ENCODE measurements around the gene DACT3.
"Not testable (repeated sequence)": the region's sequence is repeated elsewhere in the genome, so short reads cannot be mapped to it uniquely, and the experiment has no call there.

Gene DACT3

DNA sequence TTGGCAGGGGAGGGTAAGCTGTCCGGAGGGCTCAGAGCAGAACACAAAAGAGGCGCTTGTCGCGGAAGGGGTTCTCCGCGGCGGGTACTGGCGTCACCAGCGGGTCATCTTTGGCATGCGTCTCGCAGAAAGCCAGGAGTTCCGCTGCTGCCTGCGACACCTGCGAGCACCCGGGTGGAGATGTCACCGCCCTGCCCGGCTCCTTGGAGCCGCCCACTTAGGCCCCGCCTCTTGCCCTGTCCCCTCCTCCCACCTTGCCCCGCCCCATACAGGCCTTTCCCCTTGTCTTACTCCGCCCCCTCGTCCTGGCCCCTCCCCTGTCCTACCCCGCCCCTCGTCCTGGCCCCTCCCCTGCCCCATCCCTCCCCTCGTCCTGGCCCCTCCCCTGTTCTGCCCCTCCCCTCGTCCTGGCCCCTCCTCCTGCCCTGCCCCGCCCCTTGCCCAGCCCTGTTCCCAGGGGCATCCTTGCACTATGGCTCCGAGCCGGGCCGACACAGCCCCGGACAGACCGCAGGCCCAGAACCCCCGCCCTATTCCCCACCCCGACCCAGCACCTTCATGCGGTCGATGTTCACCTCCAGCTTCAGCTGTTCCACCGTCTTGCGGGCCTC is 26.8 kb downstream of the DACT3 start:
- DNase-seq (ENCODE audit: low read depth, low spot score): peak; percentile 85

DNA sequence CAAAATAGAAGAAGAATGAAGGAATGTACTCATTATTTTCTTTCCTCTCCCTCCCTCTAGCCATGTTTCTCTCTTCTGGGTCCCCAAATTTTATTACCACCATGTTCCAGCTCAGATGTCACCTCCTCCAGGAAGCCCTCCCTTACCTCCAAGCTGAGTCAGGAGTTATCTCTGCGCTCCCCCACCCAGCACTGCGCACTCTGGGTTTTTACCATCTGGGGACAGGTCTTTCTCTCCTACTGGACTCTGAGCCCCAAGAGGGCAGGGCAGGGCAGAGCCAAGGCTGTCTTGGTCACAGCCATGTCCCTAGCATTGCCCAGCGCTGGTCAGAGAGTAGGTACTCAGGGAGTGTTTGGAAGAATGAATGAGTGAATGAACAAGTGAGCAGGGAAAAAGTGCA is 27.9 kb downstream of the DACT3 start:
- DNase-seq (ENCODE audit: low read depth, low spot score): no peak

DNA sequence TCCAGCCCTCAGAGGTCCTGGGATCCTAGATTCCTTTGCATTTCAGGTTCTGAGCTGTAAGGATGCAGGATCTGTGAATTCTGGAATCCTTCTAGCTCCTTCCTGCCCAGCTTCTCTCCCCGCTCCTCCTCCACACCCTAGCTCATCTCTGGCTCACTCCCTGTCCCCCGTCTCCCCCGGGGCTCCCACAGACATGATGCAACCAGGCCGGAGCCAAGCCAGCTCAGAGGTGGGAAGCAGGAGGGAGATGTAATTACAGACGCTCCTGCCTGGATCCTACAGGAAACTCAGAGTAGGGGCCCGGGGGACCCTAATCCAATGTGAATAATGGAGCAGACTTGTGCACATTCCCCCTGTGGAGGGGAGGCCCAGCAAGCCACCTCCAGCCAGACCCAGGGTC is 29.5 kb downstream of the DACT3 start:
- DNase-seq (ENCODE audit: low read depth, low spot score): no peak

DNA sequence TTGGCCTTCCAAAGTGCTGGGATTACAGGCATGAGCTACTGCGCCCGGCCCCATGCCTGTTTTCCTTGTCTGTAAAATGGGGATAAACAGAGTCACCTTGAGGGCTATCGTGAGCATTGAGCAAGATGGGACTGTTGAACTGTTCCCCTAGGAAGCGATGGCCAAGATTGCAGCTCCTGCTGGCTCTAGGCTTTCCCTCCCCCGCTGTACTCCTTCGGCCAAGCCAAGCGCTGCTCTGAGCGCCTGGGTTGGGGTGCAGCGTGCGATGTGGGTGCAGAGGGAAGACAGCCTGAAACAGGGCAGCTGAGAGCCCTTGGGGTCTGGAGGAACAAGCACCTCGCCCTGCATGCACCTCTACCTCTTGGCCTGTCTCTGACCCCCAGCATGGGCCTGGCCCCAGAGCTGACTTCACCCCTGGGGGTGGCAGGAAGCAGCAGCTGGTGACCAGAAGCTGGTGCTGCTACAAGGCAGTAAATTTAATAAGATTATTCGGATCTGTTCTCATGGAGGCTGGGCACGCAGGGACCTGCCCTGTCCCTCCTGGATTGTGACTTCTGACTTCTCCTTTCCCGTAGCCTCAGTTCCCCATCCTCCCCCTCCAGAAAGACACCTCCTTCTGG is 30.3 kb downstream of the DACT3 start:
- DNase-seq (ENCODE audit: low read depth, low spot score): no peak

DNA sequence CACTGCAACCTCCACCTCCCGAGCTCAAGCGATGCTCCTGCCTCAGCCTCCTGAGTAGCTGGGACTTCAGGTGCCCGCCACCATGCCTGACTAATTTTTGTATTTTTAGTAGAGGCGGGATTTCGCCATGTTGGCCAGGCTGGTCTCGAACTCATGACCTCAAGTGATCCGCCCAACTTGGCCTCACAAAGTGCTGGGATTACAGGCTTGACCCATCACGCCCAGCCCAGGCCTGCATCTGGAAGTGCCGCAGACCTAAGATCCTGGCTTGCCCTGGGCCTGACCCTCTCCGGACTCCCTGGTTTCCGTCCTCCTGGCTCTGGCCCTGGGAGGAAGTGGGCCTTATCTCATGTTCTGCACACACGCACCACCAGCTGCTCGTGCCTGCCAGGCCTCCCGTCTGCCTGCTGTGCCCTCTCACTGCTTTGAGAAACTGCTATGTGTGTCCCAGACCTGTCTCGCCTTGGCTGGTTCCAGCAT is 31.4 kb downstream of the DACT3 start:
- peak; percentile 74 for DNase-seq (ENCODE audit: low read depth, low spot score)

DNA sequence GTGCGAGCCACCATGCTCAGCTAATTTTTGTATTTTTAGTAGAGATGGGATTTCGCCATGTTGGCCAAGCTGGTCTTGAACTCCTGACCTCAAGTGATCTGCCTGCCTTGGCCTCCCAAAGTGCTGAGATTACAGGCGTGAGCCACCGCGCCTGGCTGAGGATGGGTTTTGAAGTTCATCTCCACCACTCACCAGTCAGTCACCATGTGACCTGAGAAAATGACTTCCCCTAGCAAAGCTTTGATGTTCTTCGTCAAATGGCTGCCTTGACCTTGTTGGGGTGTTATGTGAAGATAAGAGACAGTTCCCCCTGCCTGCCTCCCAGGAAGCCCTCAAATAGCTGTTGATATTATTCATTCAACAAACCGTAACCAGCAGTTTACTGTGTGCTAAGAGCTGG is 32.0 kb downstream of the DACT3 start:
- DNase-seq (ENCODE audit: low read depth, low spot score): not testable (repeated sequence)

DNA sequence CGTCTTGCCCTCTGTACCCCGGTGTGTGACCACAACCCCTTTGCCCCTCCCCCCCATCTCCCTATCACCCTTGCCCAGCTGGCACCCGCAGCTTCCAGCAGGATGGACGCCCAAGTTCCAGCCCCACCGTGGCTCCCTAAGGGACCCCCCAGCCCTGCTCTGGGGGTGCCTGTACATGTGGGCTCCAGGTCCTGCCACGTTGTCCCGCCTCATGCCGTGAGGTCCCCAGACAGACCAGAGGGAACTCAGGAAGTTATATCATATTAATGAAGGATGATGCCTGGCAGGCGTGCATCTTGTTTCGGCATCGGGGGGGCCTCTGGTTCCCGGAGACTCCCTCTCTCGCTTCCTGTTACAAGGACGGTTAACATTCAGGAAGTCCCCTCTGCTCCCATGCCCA is 34.5 kb downstream of the DACT3 start:
- no peak for DNase-seq (ENCODE audit: low read depth, low spot score)

DNA sequence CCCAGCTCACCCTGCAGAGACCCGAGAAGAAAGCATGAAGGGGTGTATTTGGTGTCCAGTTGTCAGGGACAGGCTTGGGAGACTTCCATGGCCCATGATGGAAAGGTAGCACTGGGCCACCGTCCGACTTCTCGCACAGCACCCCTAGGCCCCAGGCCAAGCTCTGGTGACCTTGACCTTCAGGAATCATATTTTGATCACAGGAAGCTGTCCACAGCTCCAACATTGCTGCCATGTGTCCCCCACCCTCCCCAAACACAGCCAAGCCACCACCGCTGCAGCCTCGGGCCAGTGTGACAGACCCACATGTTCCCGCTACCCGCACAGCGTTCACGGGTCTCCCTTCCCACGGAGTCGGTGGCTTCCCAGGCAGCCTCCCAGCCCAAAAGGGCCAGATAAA is 35.3 kb downstream of the DACT3 start:
- no peak for DNase-seq (ENCODE audit: low read depth, low spot score)

DNA sequence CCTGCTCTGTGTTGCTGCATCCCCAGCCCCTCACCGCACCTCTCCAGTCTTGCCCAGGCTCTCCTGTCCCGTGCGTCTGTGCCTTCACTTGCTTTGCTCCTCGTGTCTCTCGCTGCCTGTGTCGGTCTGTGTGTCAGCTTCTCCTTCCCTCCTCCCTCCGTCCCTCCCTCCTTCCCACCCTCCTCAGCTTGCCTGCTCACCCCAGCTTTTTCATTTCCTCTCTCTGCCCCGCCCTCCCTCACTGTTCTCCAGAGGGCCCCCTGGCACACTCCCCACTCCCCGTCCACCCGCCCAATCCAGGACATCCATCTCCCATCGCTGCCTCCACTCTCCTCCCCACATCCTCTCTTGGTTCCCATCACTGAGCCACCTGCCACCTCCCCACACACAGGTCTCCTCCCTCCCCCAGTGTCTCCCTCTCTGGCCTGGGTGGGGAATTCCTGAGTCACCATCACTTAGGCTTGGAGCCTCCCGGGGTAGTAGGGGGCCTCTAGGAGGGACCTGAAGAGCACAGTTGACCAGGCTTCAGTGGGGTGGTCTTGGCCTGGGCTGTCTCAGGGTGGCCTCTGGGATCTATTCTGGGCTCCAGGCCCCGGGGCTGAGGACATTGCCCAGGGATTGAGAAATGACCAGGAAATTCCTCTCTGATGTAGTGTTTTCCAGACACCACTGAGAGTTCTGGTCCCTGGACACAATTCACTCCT is 35.9 kb downstream of the DACT3 start, which contains the start of gene PTGIR:
PTGIR (minus strand) TSS at position 132 of the 704 bp plus-strand sequence. CDS start 864 bp downstream, outside the sequence.
- no peak for DNase-seq (ENCODE audit: low read depth, low spot score)

DNA sequence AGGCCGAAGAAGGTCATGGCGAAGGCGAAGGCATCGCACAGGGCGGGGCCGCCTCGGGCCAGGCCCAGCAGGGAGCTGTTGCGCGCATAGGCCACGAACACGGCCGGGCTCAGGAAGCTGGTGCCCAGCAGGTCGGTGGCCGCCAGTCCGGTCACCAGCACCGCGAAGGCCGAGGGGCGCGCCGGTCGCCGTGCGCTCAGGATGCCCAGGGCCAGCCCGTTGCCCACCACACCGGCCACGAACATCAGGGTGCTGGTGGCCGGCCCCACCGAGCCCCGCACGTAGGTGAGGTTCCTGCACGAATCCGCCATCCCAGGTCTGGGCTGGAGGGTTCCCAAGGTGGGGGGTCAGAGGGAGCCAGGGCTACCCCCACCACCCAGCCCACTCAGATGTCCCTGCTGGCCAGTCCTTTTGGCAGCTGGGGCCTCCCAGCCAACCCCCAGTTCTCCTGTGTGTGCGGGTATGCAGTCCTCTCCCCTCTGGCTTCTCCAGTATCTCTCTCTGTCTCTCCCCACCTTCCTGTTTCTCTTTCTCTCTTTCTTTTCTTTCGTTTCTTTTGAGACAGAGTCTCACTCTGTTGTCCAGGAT is 37.0 kb downstream of the DACT3 start:
- no peak for DNase-seq (ENCODE audit: low read depth, low spot score)

DNA sequence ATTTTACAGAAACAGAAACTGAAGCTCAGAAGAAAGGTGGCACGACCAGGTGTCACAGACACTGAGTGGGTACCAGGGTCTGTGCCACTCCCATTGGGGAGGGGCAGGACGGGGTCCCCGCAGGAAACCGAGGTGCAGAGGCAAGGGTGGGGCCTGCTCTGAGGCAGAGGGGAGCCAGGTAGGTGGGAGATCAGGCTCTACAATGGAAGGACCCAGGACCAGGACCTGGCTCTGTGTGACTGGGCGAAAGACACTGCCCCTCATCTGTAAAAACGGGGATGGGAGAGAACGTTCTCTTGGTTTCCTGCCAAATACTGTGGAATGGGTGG is 38.9 kb downstream of the DACT3 start:
- no peak for DNase-seq (ENCODE audit: low read depth, low spot score)

DNA sequence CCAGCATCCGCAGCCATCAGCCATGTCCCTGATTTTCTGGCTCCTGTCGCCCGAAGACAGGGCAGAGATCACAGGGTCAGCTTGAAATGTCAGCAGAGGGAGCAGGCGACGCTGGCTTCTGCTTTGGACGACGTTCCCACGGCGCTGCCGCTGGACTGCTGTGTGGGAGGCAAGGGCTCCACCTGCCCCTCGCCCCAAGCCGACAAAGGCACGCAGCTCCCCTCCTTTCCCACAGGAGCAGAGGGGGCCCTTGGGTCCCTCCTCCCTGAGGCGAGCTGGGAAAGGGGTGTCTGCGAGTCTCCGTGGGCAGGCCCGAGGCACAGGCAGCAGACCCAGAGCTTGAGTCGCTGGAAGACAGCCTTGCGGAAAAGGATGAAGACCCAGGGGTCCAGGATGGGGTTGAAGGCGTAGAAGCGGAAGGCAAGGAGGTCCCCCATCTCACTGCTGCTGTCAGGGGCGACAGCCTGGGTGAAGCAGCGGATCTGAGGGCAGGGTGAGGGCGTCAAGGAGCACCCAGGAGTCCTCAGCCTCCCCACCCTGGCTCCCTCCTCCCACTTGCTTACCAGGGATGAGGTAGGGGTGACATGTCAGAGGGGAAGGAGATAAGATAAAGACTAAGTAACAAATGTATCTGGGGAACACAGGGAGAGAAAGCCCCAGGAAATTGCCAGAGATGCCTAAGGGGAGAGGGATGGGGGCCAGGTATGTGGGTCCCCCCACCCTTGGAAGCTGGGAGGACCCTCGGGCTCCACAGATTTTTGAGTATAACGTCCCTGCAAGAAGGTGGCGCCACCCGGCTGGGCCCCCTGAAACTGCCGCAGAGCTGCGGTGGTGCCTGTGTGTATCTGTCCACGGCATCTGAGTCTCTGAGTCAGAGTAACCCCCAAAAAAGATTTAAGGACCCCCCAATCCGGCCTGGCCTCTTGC is 39.5 kb downstream of the DACT3 start:
- DNase-seq (ENCODE audit: low read depth, low spot score): no peak

DNA sequence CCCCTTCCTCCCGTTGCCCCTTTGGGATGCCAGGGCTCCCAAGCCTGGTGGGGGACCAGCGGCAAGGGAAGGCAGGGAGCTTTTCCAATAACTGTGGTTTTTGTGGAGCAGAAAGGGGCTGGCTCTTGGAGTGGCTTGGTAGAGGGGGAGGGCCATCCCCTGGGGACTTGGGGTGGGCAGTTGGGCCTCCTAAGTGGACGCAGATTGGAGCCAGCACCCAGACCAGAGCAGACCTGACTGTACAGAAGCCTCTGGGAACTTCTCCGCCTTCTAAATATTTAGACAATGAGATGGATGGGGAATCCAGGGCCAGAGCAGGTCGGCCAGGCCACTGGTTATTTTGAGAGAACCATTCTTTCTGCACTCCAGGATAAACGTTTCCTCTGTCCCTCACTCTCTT is 40.3 kb downstream of the DACT3 start:
- no peak for DNase-seq (ENCODE audit: low read depth, low spot score)

DNA sequence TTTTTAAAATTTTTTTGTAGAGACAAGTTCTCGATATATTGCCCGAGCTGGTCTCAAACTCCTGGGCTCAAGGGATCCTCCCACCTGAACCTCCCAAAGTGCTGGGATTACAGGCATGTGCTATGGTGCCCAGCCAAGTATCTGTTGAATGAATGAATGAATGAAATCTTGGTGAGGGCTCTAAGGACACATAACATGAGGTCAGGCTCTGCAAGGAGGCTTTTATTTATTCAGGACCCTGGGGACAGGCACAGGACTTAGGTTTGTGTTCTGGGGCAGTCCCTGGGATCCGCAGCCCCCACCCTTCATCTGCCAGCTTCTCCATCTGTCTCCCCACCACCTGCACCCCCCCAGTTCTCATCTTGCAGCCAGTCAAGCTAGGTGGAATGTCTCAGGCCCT is 40.7 kb downstream of the DACT3 start:
- no peak for DNase-seq (ENCODE audit: low read depth, low spot score)

DNA sequence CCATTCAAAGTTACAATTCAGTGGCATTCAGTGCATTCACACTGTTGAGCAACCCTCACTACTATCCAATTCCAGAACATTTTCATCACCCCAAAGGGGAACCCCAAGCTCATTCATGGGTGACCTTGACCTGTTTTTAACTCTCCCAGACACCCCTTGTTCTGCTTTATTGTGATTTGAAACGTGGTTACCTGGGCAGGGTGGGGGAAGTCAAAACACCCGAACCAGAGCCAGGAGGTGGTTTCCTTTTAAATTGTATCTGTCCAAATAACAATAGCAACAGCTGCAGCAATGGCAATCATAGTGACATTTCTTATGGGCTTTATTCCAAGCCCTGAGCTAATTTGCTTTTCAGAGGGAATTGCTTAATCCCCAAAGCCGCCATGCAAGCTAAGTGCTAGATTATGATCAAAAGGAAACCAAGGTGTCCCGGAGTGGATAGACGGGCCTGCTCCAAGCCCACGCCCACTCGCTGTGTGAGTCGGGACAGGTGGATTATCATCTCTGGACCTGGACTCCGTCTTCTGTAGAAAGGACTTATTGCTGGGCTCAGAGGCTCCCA is 42.2 kb downstream of the DACT3 start:
- DNase-seq (ENCODE audit: low read depth, low spot score): no peak

DNA sequence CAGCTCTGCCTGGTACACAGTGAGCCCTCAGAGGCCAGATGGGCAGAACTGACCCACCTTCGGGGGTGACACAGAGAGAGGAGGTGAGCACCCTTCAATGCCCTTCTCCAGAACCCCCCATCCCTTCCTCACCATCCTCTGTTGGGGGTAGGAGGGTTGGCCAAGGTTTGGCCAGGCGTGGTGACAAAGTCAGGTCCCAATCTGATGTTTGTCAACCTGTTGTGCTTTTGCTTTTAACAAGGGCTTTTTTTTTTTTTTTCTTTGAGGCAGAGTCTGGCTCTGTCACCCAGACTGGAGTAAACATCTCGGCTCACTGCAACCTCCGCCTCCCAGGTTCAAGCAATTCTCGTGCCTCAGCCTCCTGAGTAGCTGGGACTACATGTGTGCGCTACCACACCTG is 43.4 kb downstream of the DACT3 start:
- no peak for DNase-seq (ENCODE audit: low read depth, low spot score)

DNA sequence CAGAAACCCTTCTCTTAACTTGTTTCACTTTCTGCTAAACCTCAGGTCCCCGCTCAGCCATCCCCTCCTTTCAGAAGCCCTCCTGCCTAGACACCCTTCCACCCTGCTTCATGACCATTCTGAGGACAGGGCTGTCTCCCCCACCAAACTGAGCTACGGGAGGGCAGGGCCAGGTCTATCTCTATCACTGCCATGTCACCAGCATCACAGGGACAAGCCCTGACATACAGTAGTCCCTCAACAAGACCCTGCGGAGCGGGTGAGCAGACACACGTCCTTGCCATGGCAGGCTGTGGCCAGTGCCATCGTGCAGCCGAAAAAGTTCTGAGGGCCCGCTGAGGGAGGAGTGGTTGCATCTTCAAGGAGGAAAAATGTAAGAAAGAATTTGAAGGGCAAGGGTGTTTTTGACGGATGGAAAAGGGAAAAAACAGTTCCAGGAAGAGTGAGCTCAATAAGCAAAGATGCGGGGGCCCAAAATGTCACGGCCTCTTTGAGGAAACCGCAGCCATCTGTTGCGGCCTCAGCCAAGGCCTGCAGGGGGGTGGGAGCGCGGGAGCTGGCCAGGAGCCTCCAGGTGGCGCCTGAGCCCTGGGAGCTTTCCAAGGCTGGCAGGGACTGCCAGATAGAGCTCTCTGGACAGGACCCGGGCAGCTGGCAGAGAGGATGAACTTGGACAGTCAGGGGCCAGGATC is 44.2 kb downstream of the DACT3 start:
- DNase-seq (ENCODE audit: low read depth, low spot score): peak; percentile 73

DNA sequence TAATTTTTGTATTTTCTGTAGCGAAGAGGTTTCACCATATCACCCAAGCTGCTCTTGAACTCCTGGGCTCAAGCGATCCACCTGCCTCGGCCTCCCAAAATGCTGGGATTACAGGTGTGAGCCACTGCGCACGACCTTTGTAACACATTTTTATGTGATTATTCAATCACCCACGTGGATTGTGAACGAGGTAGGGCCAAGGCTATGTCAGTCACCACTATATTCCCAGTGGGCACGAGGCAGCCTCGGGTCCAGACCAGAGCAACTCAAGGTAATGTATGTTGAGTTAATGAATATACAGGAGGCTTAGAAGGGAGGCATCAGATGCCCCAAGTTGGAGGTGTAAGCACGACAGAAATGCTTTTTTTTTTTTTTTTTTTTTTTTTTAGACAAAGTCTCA is 45.0 kb downstream of the DACT3 start:
- no peak for DNase-seq (ENCODE audit: low read depth, low spot score)

DNA sequence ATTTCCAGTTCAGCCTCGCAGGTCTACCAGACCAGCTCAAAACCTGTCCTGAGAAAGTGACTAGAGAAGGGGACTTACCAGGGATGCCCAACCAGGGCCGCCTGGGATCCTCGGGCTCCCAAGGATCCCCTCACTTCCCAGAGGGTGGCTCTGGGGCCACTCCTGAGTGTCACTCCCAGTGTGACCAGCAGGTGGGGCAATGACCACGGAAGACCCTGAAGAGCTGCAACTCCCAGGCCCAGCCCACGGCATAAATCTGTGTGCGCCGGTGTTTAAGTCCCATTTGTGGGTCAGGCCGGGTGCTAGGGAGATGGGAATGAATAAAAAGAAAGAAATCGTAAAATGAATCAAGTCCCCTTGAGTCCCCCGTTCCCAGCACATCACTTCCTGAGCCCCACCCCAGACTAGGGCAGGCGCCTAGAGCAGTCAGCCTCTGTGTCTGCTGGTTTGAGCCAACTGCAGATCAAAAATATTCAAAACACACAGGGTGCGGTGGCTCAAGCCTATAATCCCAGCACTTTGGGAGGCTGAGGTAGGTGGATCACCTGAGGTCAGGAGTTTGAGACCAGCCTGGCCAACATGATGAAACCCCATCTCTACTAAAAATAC is 46.8 kb downstream of the DACT3 start:
- peak; percentile 88 for DNase-seq (ENCODE audit: low read depth, low spot score)

DNA sequence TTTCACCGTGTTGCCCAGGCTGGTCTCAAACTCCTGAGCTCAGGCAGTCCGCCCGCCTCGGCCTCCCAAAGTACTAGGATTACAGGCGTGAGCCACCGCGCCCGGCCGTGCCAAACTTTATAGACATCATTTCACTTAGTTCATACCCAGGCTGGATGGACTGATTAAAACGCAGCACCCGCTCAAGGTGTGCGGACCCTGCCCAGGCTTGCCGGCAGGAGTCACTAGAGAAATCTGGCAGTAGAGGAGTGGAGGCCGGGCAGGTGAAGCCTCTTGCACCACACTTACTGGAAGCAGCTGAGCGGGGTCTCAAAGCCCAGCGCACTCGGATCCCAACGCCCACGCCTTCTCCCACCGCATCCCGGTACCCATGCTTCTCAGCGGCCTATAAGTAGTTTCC is 47.5 kb downstream of the DACT3 start:
- DNase-seq (ENCODE audit: low read depth, low spot score): no peak

All from ELF-1 (cell line).